ENCODE measurements around the gene PKP2. TPM values are rescaled to one million over a fixed set of nuclear protein-coding genes. Genes with fewer than 3 reads are reported as not detected.

The PKP2 gene
- total RNA-seq, 4 donors from 2014 or later: 0.77 to 34.4 (median 5.3) TPM

GRCh38 chr12:32854097-32854496, 42.5 kb downstream of the PKP2 start:
- H3K4me3 ChIP-seq: no peak overlapping the region
- no peaks in the 10 kb centered on the region for H3K36me3 ChIP-seq
- no peak for TF ChIP-seq CTCF (IDR thresholded peaks at IDR 0.05)
- H3K9me3 ChIP-seq: no peaks in the 10 kb centered on the region
- intact Hi-C loops (cut with DNase I; ENCODE audit: low total_unique reads): no loop called here
- H3K27ac ChIP-seq: no peak overlapping the region
- DNase-seq: no peak
- H3K27me3 ChIP-seq: no peaks in the 10 kb centered on the region
- H3K4me1 ChIP-seq: no peaks in the 10 kb centered on the region

GRCh38 chr12:32847287-32847686, 49.3 kb downstream of the PKP2 start:
- no peaks in the 10 kb centered on the region for H3K27me3 ChIP-seq
- DNase-seq: no peak
- no peak for TF ChIP-seq POLR2A (IDR thresholded peaks at IDR 0.05)
- TF ChIP-seq CTCF (IDR thresholded peaks at IDR 0.05): no peak

GRCh38 chr12:32846053-32846452, 50.5 kb downstream of the PKP2 start:
- no peaks in the 10 kb centered on the region for H3K9me3 ChIP-seq
- H3K4me3 ChIP-seq: no peak overlapping the region
- no peak overlapping the region for H3K27ac ChIP-seq
- intact Hi-C loops (cut with DNase I; ENCODE audit: low total_unique reads): no loop called here
- TF ChIP-seq CTCF (IDR thresholded peaks at IDR 0.05) (no peak), POLR2A (IDR thresholded peaks at IDR 0.05) (no peak)
- no peaks in the 10 kb centered on the region for H3K4me1 ChIP-seq
- no peak for DNase-seq
- no peaks in the 10 kb centered on the region for H3K27me3 ChIP-seq
- H3K36me3 ChIP-seq: no peaks in the 10 kb centered on the region

More at GRCh38 chr12:32847287-32847686, 49.3 kb downstream of the PKP2 start:
- Histone ChIP-seq H3K9me3 (no peaks in the 10 kb centered on the region), H3K4me1 (no peaks in the 10 kb centered on the region), H3K36me3 (no peaks in the 10 kb centered on the region), H3K4me3 (no peak overlapping the region), H3K27ac (no peak overlapping the region)
- intact Hi-C loops (cut with DNase I; ENCODE audit: low total_unique reads): no loop called here

GRCh38 chr12:32843528-32844095, 53.0 kb downstream of the PKP2 start:
- no peak for DNase-seq
- intact Hi-C loops (cut with DNase I; ENCODE audit: low total_unique reads): no loop called here
- TF ChIP-seq CTCF (IDR thresholded peaks at IDR 0.05) (no peak), POLR2A (IDR thresholded peaks at IDR 0.05) (no peak)
- no peak overlapping the region for H3K4me3 ChIP-seq
- H3K4me1 ChIP-seq: no peaks in the 10 kb centered on the region
- H3K27me3 ChIP-seq: no peaks in the 10 kb centered on the region
- H3K9me3 ChIP-seq: no peaks in the 10 kb centered on the region
- H3K36me3 ChIP-seq: no peaks in the 10 kb centered on the region
- no peak overlapping the region for H3K27ac ChIP-seq

GRCh38 chr12:32841061-32841460, 55.5 kb downstream of the PKP2 start:
- no peaks in the 10 kb centered on the region for H3K27me3 ChIP-seq
- no peaks in the 10 kb centered on the region for H3K4me1 ChIP-seq
- DNase-seq: no peak
- no peaks in the 10 kb centered on the region for H3K36me3 ChIP-seq
- TF ChIP-seq POLR2A (IDR thresholded peaks at IDR 0.05) (no peak), CTCF (IDR thresholded peaks at IDR 0.05) (no peak)
- intact Hi-C loops (cut with DNase I; ENCODE audit: low total_unique reads): no loop called here
- H3K4me3 ChIP-seq: no peak overlapping the region
- no peaks in the 10 kb centered on the region for H3K9me3 ChIP-seq
- H3K27ac ChIP-seq: no peak overlapping the region

Data from uterus (tissue), 4 donors.